ENCODE measurements around the gene CDK5R2.
A peak's percentile ranks its signal among the peaks of the same experiment; 100 is the strongest.

Gene CDK5R2

DNA sequence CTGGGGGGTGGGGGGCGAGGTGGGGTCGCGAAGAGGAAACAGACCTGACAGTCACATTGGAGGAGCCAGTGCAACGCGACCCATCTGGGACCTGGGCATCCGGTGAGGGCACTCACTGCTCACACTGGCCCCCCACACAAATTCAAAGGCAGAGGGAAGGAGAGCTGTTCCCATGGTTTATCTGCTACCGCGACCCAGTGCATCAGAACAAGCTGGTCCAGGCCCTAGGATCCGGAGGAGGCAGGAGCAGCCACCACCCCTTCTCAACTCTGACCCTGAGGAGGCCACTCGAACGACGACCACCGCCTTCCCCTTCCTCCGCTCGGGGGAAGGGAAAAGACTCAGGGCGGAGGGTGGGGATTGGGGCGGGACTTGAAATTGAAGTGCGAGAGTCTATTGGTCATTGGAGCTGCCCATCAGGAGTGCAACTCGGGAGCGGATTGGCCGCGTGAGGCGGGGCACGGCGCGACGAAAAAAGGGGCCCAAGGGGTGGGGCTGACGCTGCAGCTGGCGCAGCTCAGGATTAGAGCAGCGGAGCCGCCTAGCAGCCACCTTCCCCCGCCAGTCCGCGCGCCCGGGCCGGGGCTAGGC lies at the start of gene CDK5R2:
CDK5R2 (plus strand) TSS at position 526 of the 591 bp plus-strand sequence. CDS start 155 bp downstream, outside the sequence.
- TF ChIP-seq GATA2 (IDR thresholded peaks at IDR 0.05; ENCODE audit: low read depth, low read length), result no peak
- no peak for TF ChIP-seq GATA3 (IDR thresholded peaks at IDR 0.05; ENCODE audit: low read depth, low read length)

DNA sequence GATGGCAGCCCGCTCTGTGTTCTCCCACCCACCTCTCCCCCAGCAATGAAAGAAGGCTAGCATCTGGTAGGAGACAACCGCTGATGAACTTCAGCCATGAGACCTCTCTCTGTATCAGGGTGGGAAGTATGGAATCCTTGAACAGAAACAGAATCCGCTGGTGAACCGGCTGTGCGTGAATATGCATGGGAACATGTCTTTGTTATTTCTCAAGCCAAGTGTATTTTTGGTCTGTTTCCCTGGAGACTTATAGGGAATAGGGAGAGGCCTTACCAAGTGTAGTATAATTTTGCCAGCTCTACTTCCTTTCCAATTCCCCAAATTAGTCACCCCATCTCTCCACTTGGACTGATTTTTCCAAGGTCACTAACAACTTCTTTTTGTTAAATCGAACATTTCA lies 48.7 kb upstream of the CDK5R2 start:
- TF ChIP-seq GATA2 (IDR thresholded peaks at IDR 0.05; ENCODE audit: low read depth, low read length), result no peak
- no peak for TF ChIP-seq GATA3 (IDR thresholded peaks at IDR 0.05; ENCODE audit: low read depth, low read length)

DNA sequence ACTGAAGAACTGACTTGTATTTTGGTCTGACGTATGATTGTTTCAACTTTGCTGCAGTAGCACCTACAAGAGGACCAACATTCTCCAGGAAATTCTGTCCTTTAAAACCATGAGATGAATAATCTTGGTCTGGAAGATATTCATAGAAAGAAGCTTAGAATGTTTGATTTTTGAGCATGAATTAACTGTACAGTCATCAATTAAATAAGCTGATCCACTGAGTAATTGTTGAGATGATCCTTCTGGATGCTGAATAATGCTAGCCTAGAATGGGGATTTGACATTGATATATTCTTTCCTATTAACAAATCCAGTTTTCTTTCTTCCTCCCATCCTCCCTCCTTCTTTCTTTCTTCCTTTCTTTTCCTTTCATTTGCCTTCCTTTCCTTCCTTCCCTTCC lies 39.0 kb upstream of the CDK5R2 start:
- TF ChIP-seq GATA2 (IDR thresholded peaks at IDR 0.05; ENCODE audit: low read depth, low read length) (no peak), GATA3 (IDR thresholded peaks at IDR 0.05; ENCODE audit: low read depth, low read length) (no peak)

DNA sequence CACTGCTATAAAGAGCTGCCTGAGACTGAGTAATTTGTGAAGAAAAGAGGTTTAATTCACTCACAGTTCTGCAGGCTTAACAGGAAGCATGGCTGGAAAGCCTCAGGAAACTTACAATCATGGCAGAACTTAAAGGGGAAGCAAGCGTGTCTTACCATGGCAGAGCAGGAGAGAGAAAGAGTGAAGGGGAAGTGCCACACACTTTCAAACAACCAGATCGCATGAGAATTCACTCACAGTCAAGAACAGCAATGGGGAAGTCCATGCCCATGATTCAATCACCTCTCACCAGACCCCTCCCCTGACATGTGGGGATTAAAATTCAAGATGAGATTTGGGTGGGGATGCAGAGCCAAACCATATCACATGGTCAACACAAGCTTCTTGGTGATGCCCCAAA lies 34.7 kb upstream of the CDK5R2 start:
- TF ChIP-seq GATA3 (IDR thresholded peaks at IDR 0.05; ENCODE audit: low read depth, low read length) (no peak), GATA2 (IDR thresholded peaks at IDR 0.05; ENCODE audit: low read depth, low read length) (no peak)

DNA sequence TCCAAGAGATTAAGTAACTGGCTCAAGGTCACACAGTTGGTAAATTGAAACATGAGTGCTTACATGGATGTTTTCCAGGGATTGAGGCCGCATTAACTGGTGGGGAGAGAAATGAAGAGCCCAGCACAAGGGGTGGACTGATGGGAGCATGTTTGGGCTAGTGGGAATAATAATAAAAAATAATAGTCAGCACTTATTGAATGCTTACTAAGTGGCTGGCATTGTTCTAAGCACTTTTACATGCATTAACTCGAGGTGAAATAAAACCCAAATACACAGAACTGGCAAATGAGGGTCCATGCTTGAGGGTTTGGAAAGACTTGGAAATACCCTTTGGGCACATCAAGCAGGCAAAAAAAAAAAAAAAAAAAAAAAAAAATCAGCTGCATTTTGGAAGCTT lies 34.0 kb upstream of the CDK5R2 start:
- TF ChIP-seq GATA2 (IDR thresholded peaks at IDR 0.05; ENCODE audit: low read depth, low read length), result no peak
- TF ChIP-seq GATA3 (IDR thresholded peaks at IDR 0.05; ENCODE audit: low read depth, low read length), result no peak

DNA sequence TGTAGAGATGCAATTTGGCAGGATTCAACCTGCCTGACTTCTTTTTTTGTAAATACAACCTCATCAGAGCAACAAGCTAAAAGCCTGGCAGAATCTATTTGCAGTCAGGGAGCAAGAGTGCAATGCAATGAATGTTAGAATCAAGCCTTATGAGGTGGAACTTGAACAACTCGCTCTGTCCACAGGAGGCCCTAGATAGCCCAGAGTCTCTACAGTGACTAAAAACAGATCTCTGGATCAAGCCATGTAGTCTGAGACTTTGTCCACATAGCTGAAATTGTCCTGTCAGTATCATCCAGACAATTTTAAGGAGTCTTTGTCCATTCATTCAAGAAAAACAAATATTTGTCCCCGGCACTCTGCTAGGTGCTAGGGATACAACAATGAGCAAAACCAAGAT lies 32.0 kb upstream of the CDK5R2 start:
- no peak for TF ChIP-seq GATA2 (IDR thresholded peaks at IDR 0.05; ENCODE audit: low read depth, low read length)
- TF ChIP-seq GATA3 (IDR thresholded peaks at IDR 0.05; ENCODE audit: low read depth, low read length), result no peak

DNA sequence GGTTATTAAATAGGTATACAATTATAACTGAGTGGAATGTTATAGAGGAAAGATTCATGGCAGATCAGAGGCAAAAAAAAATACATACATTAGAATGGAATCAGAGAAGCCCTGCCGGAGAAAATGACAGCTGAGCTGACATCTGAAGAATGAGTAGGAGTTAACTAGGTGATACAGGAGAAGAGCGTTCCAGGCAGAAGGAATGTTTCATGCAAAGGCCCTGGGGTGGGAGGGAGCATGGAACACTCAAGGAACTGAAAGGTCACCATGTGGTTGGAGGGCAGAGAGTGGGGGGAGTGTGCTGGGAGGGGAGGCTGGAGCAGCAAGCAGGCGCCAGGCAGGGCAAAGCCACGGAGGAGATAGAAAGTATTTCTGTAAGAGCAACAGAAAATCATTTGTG lies 31.6 kb upstream of the CDK5R2 start:
- TF ChIP-seq GATA2 (IDR thresholded peaks at IDR 0.05; ENCODE audit: low read depth, low read length) (no peak), GATA3 (IDR thresholded peaks at IDR 0.05; ENCODE audit: low read depth, low read length) (no peak)

DNA sequence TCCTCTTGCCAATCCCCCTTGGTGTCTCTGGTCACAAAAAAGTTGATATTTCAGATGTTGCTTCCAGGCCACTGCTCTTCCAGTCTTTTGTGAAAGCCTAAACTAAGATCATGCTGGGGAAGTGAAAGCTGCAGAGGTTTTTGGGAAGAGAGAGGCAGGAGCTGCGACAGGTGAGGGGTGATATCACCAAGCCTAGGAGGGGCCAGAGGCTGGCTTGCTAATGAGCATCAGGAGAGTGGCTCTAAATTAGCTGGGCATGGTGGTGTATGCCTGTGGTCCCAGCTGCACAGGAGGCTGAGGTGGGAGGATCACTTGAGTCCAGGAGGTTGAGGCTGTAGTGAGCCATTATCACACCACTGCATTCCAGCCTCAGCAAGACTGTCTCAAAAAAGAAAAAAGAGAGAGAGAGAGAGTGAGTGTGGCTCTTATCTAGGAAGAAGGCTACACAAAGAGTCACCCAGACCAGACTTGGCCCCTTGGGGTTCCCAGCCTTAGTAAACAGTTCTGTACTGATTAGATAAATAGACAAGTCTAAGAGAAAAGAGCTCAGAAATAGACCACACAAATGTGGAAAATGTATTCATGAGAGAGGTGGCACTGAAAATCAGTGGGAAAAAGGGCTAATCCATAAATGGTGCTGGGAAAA lies 14.6 kb upstream of the CDK5R2 start:
- TF ChIP-seq GATA3 (IDR thresholded peaks at IDR 0.05; ENCODE audit: low read depth, low read length) (no peak), GATA2 (IDR thresholded peaks at IDR 0.05; ENCODE audit: low read depth, low read length) (no peak)

DNA sequence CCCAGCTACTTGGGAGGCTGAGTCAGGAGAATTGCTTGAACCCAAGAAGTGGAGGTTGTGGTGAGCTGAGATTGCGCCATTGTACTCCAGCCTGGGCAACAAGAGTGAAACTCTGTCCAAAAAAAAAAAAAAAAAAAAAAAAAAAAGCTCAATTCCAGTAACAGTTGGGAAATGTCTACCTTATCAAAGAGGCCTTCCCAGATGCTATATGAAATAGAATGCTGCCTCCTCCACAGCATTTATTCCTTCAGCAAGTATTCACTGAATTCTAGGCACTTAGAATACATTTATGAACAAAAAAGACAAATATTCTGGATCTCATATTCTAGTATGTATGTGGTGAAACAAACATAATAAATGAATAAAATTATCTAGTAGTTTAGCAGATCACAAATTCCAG lies 12.8 kb upstream of the CDK5R2 start:
- TF ChIP-seq GATA3 (IDR thresholded peaks at IDR 0.05; ENCODE audit: low read depth, low read length) (no peak), GATA2 (IDR thresholded peaks at IDR 0.05; ENCODE audit: low read depth, low read length) (no peak)

DNA sequence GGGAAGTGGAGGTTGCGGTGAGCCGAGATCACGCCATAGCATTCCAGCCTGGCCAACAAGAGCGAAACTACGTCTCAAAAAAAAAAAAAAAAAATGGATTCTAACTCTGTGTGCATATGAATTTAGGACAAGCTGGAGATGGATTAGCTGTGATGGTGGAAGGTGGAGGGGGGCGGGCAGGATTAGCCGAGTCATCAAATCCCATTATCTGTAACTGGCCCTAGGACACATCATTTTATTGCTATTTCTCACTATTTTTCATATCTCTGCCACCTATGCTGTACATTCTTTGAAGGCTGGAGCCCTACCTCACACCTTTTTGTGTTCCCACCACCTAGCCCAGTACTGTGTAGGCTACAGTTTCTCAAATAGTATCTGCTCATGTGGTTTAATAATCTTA lies 7.3 kb upstream of the CDK5R2 start:
- TF ChIP-seq GATA3 (IDR thresholded peaks at IDR 0.05; ENCODE audit: low read depth, low read length) (no peak), GATA2 (IDR thresholded peaks at IDR 0.05; ENCODE audit: low read depth, low read length) (no peak)

DNA sequence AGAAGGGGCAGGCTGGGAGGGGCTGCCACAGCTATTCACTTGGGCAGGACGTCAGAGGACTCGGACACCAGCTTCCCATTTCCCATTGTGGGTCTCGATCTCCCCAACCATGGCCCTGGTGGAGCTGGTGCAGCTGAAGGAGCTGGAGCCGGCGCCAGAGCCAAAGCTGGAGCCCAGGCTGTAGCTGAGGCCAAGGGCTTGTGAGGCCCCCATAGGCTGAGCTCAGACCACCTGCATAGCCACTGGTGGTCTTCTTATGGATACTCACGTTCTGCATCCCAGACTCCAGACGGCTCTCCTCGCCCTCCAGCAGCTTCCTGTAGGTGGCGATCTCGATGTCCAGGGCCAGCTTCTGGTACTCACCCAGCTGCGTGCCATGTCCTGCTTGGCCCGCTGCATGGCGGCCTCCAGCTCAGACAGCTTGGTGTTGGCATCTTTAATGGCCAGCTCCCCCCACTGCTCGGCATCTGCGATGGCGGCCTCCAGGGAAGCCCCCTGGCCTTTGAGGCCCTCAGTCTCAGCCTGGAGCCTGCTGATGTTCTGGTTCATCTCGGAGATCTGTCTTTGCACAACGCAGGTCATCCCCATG lies 6.0 kb upstream of the CDK5R2 start:
- TF ChIP-seq GATA2 (IDR thresholded peaks at IDR 0.05; ENCODE audit: low read depth, low read length), result no peak
- no peak for TF ChIP-seq GATA3 (IDR thresholded peaks at IDR 0.05; ENCODE audit: low read depth, low read length)

DNA sequence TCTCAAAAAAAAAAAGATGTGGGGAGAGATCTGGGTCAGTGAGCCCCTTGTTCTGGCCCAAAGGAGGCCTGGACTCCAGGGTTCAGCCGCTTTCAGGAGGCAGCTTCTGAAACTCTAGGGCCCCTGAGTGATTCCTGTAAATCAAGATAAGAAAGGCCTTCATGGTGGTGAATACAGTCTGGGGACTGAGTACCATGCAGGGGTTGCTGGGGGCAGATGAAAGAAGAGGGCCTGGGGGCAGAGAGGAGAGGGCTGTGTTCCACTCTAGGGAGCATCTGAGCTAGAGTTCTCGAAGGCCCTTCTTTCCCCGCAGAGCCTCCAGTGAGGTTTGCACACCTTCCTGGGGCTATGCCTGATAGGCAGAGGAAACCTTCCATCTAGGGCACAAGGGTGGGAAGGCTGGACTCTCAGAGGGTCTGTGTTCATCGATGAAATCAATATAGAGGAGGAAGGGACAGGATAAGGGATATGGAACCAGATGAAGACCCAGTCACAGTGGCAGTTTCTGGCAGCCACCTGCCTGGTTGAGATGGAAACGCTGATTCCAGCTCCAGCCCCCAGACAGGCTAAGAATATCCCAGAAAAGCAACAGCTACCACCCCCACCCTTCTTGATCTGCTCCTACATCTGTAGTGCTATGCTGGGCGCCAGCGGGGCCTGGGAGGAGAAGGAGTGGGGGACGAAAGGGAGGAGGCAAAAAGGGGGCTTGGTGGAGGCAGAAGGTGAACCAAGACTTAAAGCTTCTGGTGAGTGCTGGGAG lies 4.7 kb upstream of the CDK5R2 start:
- TF ChIP-seq GATA2 (IDR thresholded peaks at IDR 0.05; ENCODE audit: low read depth, low read length) (peak; percentile 32; the same call in 1 of the 2 replicates), GATA3 (IDR thresholded peaks at IDR 0.05; ENCODE audit: low read depth, low read length) (no peak)

DNA sequence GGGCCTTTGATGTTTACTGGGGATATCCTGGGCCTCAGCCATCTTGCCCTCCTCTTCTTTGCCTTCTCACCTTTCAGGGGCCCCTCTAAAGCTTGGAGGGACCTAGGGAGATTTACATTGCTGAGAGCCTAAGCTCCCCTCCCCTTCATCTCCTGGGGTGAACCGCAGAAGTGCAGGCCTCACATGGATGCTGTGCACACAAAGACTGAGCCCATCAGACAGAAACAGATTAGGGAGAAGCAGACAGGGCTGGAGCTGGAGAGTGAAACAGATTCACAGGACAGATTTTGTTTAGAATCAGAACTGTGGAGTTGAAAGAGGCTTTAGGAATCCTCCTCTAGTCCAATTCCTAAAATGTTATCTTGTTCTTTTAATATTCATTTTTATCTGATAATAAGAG lies 3.4 kb upstream of the CDK5R2 start:
- no peak for TF ChIP-seq GATA3 (IDR thresholded peaks at IDR 0.05; ENCODE audit: low read depth, low read length)
- TF ChIP-seq GATA2 (IDR thresholded peaks at IDR 0.05; ENCODE audit: low read depth, low read length), result no peak

DNA sequence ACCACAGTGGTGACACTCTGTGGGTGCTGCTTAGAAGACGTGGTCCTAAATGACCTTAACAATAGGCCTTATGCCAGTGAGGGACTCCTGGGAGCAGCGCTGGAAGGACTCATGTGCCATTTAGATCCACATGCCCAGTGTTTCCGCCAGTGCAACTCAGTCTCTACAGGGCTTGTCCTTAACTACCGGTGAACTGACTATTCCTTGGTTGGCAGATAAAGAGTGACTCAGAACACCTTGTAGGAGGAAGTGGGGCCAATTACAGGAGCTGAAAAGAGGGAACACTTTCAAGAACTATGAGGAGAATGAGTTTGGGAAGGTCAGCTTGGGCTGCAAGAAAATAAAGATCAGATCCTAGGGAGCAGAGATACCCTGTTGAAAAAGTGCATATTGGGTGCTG lies 1.8 kb upstream of the CDK5R2 start:
- TF ChIP-seq GATA3 (IDR thresholded peaks at IDR 0.05; ENCODE audit: low read depth, low read length), result no peak
- TF ChIP-seq GATA2 (IDR thresholded peaks at IDR 0.05; ENCODE audit: low read depth, low read length), result no peak
